OCI-LY7 (cell line): ENCODE measurements around the gene STMN3.

Experiments
- EZH2phosphoT487 ChIP-seq: fragments of 200-600 bp; sonication (generic); IDR thresholded peaks from 2 replicates; pipeline ENCODE4 v1.6.1; 2018; ENCODE audit warnings: low read depth, borderline replicate concordance, mild to moderate bottlenecking, mixed run types, antibody characterized with exemption, low read length, moderate library complexity, mixed read lengths
- TF ChIP-seq, protein P1 (sequence below): fragments of 200-600 bp; sonication (generic); conservative IDR thresholded peaks from 2 replicates; pipeline ENCODE4 v1.5.1; 2014; ENCODE audit warnings: mild to moderate bottlenecking, antibody characterized with exemption, low read length, moderate library complexity, mixed read lengths

DNA sequence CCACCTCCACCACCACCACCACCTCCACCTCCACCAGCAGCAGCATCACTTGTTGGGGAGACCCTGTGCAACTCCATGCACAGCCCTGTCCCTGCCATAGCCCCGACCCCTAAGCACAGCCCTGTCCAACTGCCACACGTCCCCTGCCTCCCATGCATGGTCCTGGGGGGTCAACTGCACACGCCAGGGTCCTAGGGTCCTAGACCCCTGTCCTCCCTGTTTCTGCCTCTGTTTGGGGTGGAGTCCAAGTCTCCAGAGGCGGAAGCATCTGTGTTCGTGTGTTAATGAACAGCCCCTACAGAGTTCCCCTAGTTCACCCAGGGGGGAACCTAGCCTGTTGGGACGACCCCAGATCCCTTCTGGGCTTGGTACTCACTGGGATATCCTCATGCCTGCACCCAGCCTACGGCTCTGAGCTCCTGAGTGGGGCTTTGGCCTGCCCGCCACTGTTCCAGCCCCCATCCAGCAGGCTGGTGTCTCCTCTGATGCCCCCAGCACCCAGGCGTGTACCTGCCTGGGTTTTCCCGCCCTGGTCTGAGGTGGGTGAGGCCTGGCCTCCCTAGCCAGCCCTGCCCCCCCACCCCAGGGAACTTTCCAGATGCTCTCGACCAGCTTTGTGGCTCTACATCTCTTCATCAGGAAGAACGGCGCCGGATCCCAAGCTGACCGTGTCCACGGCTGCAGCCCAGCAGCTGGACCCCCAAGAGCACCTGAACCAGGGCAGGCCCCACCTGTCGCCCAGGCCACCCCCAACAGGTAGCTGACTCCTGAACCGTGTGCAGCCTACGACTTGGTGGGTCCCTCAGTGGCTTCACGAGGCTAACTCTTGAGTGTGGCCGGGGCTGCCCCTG lies 40.7 kb upstream of the STMN3 start:
- TF ChIP-seq, protein P1, sequence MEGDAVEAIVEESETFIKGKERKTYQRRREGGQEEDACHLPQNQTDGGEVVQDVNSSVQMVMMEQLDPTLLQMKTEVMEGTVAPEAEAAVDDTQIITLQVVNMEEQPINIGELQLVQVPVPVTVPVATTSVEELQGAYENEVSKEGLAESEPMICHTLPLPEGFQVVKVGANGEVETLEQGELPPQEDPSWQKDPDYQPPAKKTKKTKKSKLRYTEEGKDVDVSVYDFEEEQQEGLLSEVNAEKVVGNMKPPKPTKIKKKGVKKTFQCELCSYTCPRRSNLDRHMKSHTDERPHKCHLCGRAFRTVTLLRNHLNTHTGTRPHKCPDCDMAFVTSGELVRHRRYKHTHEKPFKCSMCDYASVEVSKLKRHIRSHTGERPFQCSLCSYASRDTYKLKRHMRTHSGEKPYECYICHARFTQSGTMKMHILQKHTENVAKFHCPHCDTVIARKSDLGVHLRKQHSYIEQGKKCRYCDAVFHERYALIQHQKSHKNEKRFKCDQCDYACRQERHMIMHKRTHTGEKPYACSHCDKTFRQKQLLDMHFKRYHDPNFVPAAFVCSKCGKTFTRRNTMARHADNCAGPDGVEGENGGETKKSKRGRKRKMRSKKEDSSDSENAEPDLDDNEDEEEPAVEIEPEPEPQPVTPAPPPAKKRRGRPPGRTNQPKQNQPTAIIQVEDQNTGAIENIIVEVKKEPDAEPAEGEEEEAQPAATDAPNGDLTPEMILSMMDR: no peak
- TF ChIP-seq EZH2phosphoT487: no peak
